Natural killer cell (primary cell): ENCODE results near the gene LYG2. TPM values are rescaled to one million over a fixed set of nuclear protein-coding genes. Genes with fewer than 3 reads are reported as not detected.

Experiments
- ATAC-seq, 3 donors: fragments of 150-1000 bp in 2 of 3; fragments of 200-7000 bp in 1 of 3; cut with Tn5 transposase; 1 replicate in 1 of 3; 2 replicates in 2 of 3; pipeline ENCODE4 v1.10.0; 2021; ENCODE audit warnings: mild to moderate bottlenecking in 2 of 3, moderate library complexity in 2 of 3
- DNase-seq, 2 donors: peaks; one replicate each; pipeline versions ENCODE4 v3.0.0 to v3.0.0-alpha.2; 2013 to 2021; ENCODE audit warnings: mixed read lengths in 1 of 2
- H3K27ac ChIP-seq: one replicate; pipeline ENCODE4 v1.5.1; 2013; ENCODE audit warnings: mild to moderate bottlenecking, low read length
- H3K27me3 ChIP-seq: one replicate; pipeline ENCODE4 v1.6.1; 2013; ENCODE audit warnings: low read length; ENCODE audit not compliant: control insufficient read depth, insufficient read depth
- H3K36me3 ChIP-seq: one replicate; pipeline ENCODE4 v1.6.1; 2013; ENCODE audit warnings: low read length; ENCODE audit not compliant: control insufficient read depth, insufficient read depth
- H3K4me1 ChIP-seq: one replicate; pipeline ENCODE4 v1.6.1; 2013; ENCODE audit warnings: low read length; ENCODE audit not compliant: control insufficient read depth, insufficient read depth
- H3K4me3 ChIP-seq: one replicate; pipeline ENCODE4 v1.5.1; 2013; ENCODE audit warnings: low read length
- H3K9me3 ChIP-seq: one replicate; pipeline ENCODE4 v1.6.1; 2013; ENCODE audit warnings: low read length; ENCODE audit not compliant: control insufficient read depth, insufficient read depth
- H3K27ac Mint-ChIP-seq, 2 donors: one replicate each; pipeline ENCODE4 v1.8.0; 2022; ENCODE audit warnings: mild to moderate bottlenecking in 2 of 2, mixed read lengths in 2 of 2, moderate library complexity in 1 of 2
- H3K27me3 Mint-ChIP-seq, 2 donors: one replicate each; pipeline ENCODE4 v1.8.0; 2022; ENCODE audit warnings: low read depth in 2 of 2, mixed read lengths in 2 of 2
- H3K36me3 Mint-ChIP-seq: one replicate; pipeline ENCODE4 v1.8.0; 2022; ENCODE audit warnings: mixed read lengths
- H3K4me1 Mint-ChIP-seq, 2 donors: one replicate each; pipeline ENCODE4 v1.8.0; 2022; ENCODE audit warnings: mixed read lengths in 2 of 2
- H3K4me3 Mint-ChIP-seq: one replicate; pipeline ENCODE4 v1.8.0; 2022; ENCODE audit warnings: mild to moderate bottlenecking, moderate library complexity, mixed read lengths
- H3K9me3 Mint-ChIP-seq, 2 donors: one replicate each; pipeline ENCODE4 v1.8.0; 2022; ENCODE audit warnings: mixed read lengths in 2 of 2
- CTCF ChIP-seq: fragments of 200-600 bp; IDR thresholded peaks from one replicate; pipeline ENCODE4 v1.8.0; 2022; ENCODE audit warnings: antibody characterized with exemption
- WGBS: methylation state at CpG from one replicate; pipeline ENCODE4 v1.1.7; 2013; ENCODE audit warnings: missing lambda C conversion rate; ENCODE audit not compliant: insufficient coverage; 5-methylcytosine and 5-hydroxymethylcytosine counted together
- intact Hi-C: fragments of 100-400 bp; cut with micrococcal nuclease; formaldehyde crosslinking; loops from one replicate; pipeline ENCODE4 v1.14.2; 2022
- total RNA-seq, 4 donors: library from RNA; stranded (reverse); fragments of 120-200 nt in 1 of 4; gene quantifications; one replicate each; pipeline versions ENCODE4 v1.2.3 to v1.2.4, GENCODE V29; 2013 to 2022

LYG2 gene
- total RNA-seq, 3 donors from 2014 or later (not counting 1 experiment from before 2014, with no cell fraction given), result not detected

GRCh38 chr2:99256677-99257076 lies 1.2 kb upstream of the LYG2 start:
- Mint-ChIP-seq H3K27me3 (peaks cover 0 to 4% of the 10 kb centered on the region in 2 donors), H3K36me3 (no peaks in the 10 kb centered on the region), H3K9me3 (no peaks in the 10 kb centered on the region), H3K4me1 (no peaks in the 10 kb centered on the region), H3K4me3 (no peak overlapping the region), H3K27ac (no peak overlapping the region)
- 90% methylated on average over 2 of the region's 2 CpGs for WGBS
- Histone ChIP-seq H3K36me3 (no peaks in the 10 kb centered on the region), H3K4me1 (no peaks in the 10 kb centered on the region), H3K9me3 (no peaks in the 10 kb centered on the region), H3K27ac (no peak overlapping the region), H3K27me3 (no peaks in the 10 kb centered on the region), H3K4me3 (no peak overlapping the region)
- no peak for ATAC-seq
- DNase-seq, result no peak
- intact Hi-C loops, result no loop called here
- TF ChIP-seq CTCF, result no peak

GRCh38 chr2:99249951-99250350 lies 5.5 kb downstream of the LYG2 start:
- H3K27me3 ChIP-seq, result no peaks in the 10 kb centered on the region
- H3K4me3 Mint-ChIP-seq, result no peak overlapping the region
- H3K27ac Mint-ChIP-seq, result no peak overlapping the region
- H3K36me3 Mint-ChIP-seq, result no peaks in the 10 kb centered on the region
- no peaks in the 10 kb centered on the region for H3K36me3 ChIP-seq
- H3K27me3 Mint-ChIP-seq, result peaks cover 0 to 3% of the 10 kb centered on the region in 2 donors
- intact Hi-C loops, result no loop called here
- no peaks in the 10 kb centered on the region for H3K4me1 Mint-ChIP-seq
- no peak for DNase-seq
- 94% methylated on average over 2 of the region's 2 CpGs for WGBS
- TF ChIP-seq CTCF, result no peak
- no peak for ATAC-seq
- no peaks in the 10 kb centered on the region for H3K9me3 Mint-ChIP-seq
- H3K4me1 ChIP-seq, result no peaks in the 10 kb centered on the region
- no peaks in the 10 kb centered on the region for H3K9me3 ChIP-seq
- H3K4me3 ChIP-seq, result no peak overlapping the region
- no peak overlapping the region for H3K27ac ChIP-seq

- no peaks in the 10 kb centered on the region for H3K9me3 Mint-ChIP-seq
- no peak overlapping the region for H3K27ac Mint-ChIP-seq
- WGBS, result 95% methylated on average over 6 of the region's 6 CpGs
- no peaks in the 10 kb centered on the region for H3K27me3 ChIP-seq
- no peaks in the 10 kb centered on the region for H3K36me3 Mint-ChIP-seq
- H3K4me1 ChIP-seq, result no peaks in the 10 kb centered on the region
- no peak overlapping the region for H3K4me3 ChIP-seq
- no peaks in the 10 kb centered on the region for H3K27me3 Mint-ChIP-seq
- H3K9me3 ChIP-seq, result no peaks in the 10 kb centered on the region
- ATAC-seq (no peak), DNase-seq (no peak)
- intact Hi-C loops, result no loop called here
- no peak overlapping the region for H3K27ac ChIP-seq
- no peaks in the 10 kb centered on the region for H3K36me3 ChIP-seq
- no peak overlapping the region for H3K4me3 Mint-ChIP-seq
- H3K4me1 Mint-ChIP-seq, result no peaks in the 10 kb centered on the region
- no peak for TF ChIP-seq CTCF
These were observed 13.3 kb downstream of the LYG2 start for GRCh38 chr2:99242151-99242550.

- TF ChIP-seq CTCF, result no peak
- peaks cover 0 to 3% of the 10 kb centered on the region in 2 donors for H3K9me3 Mint-ChIP-seq
- no peak overlapping the region for H3K4me3 Mint-ChIP-seq
- no peaks in the 10 kb centered on the region for H3K9me3 ChIP-seq
- no peak overlapping the region for H3K4me3 ChIP-seq
- no peak for DNase-seq
- H3K36me3 ChIP-seq, result no peaks in the 10 kb centered on the region
- 90% methylated on average over 6 of the region's 6 CpGs for WGBS
- no peak overlapping the region for H3K27ac Mint-ChIP-seq
- no peaks in the 10 kb centered on the region for H3K36me3 Mint-ChIP-seq
- H3K27ac ChIP-seq, result no peak overlapping the region
- no peaks in the 10 kb centered on the region for H3K27me3 Mint-ChIP-seq
- H3K4me1 ChIP-seq, result no peaks in the 10 kb centered on the region
- ATAC-seq, result no peak
- intact Hi-C loops, result no loop called here
- no peaks in the 10 kb centered on the region for H3K4me1 Mint-ChIP-seq
- no peaks in the 10 kb centered on the region for H3K27me3 ChIP-seq
These were observed 15.0 kb downstream of the LYG2 start for GRCh38 chr2:99240431-99240830.
